Fibroblast of lung (primary cell): ENCODE results near the gene RANGRF. TPM values are rescaled to one million over a fixed set of nuclear protein-coding genes. Genes with fewer than 3 reads are reported as not detected.

Experiments
- DNase-seq, 2 donors: peaks; one replicate each; pipeline versions ENCODE4 v3.0.0 to v3.0.0-alpha.2; 2010; ENCODE audit warnings: low read depth in 2 of 2
- H2AFZ ChIP-seq: 2 replicates; pipeline ENCODE4 v1.5.1; 2012; ENCODE audit warnings: low read length, control low read depth, inconsistent platforms
- H3K27ac ChIP-seq: 2 replicates; pipeline ENCODE4 v1.5.1; 2011; ENCODE audit warnings: low read length, control low read depth; ENCODE audit not compliant: insufficient read depth
- H3K27me3 ChIP-seq: 2 replicates; pipeline ENCODE4 v1.5.1; 2011; ENCODE audit warnings: mild to moderate bottlenecking, low read length; ENCODE audit not compliant: control insufficient read depth, insufficient read depth
- H3K36me3 ChIP-seq: 2 replicates; pipeline ENCODE4 v1.5.1; 2011; ENCODE audit warnings: low read length; ENCODE audit not compliant: control insufficient read depth, insufficient read depth
- H3K4me1 ChIP-seq: 2 replicates; pipeline ENCODE4 v1.5.1; 2011; ENCODE audit warnings: low read length; ENCODE audit not compliant: control insufficient read depth, insufficient read depth; ENCODE audit errors: extremely low read depth
- H3K4me2 ChIP-seq: 2 replicates; pipeline ENCODE4 v1.5.1; 2011; ENCODE audit warnings: low read length, control low read depth; ENCODE audit not compliant: insufficient read depth; ENCODE audit errors: extremely low read depth
- H3K4me3 ChIP-seq, 4 experiments: fragments of 200-600 bp in 1 of 4; sonication (generic) in 1 of 4; replicated peaks in 1 of 4; 2 replicates each; pipeline ENCODE4 v1.5.1; 2011 to 2016; ENCODE audit warnings: low read length in 4 of 4, low read depth in 3 of 4, mild to moderate bottlenecking in 3 of 4, control low read depth in 2 of 4, inconsistent platforms in 1 of 4, mixed read lengths in 1 of 4; ENCODE audit not compliant: insufficient read depth in 1 of 4; ENCODE audit errors: control extremely low read depth in 1 of 4
- H3K79me2 ChIP-seq: 2 replicates; pipeline ENCODE4 v1.5.1; 2012; ENCODE audit warnings: mild to moderate bottlenecking, low read length, inconsistent platforms; ENCODE audit not compliant: control insufficient read depth, insufficient read depth
- H3K9ac ChIP-seq: 2 replicates; pipeline ENCODE4 v1.5.1; 2011; ENCODE audit warnings: mild to moderate bottlenecking, low read length, control low read depth; ENCODE audit not compliant: insufficient read depth
- H3K9me3 ChIP-seq: 2 replicates; pipeline ENCODE4 v1.5.1; 2012; ENCODE audit warnings: low read depth, low read length; ENCODE audit not compliant: control insufficient read depth, insufficient read depth
- H4K20me1 ChIP-seq: 2 replicates; pipeline ENCODE4 v1.5.1; 2011; ENCODE audit warnings: low read length; ENCODE audit not compliant: control insufficient read depth, insufficient read depth; ENCODE audit errors: extremely low read depth
- CTCF ChIP-seq, 2 donors: IDR thresholded peaks in 1 of 2; conservative IDR thresholded peaks in 1 of 2; 1 replicate in 1 of 2; 2 replicates in 1 of 2; pipeline ENCODE4 v1.5.1; 2011 to 2012; ENCODE audit warnings: low read length in 2 of 2, control low read depth in 1 of 2, inconsistent platforms in 1 of 2, low read depth in 1 of 2, mild to moderate bottlenecking in 1 of 2
- EZH2 ChIP-seq: IDR thresholded peaks from 2 replicates; pipeline ENCODE4 v1.5.1; 2012; ENCODE audit warnings: low read length, control low read depth, mild to moderate bottlenecking; ENCODE audit errors: missing control alignments
- polyA plus RNA-seq, 2 donors: library from polyadenylated mRNA; depleted of rRNA in 1 of 2; stranded (reverse) in 1 of 2; unstranded in 1 of 2; fragments of >200 nt; gene quantifications; 2 replicates each; pipeline ENCODE4 v1.2.1, GENCODE V29; 2011 to 2012; ENCODE audit warnings: missing spikeins in 1 of 2
- total RNA-seq: library from RNA; depleted of rRNA; stranded (reverse); fragments of >200 nt; gene quantifications from 2 replicates; pipeline ENCODE4 v1.2.1, GENCODE V29; 2014

RANGRF gene
- total and polyA plus RNA-seq, 2 donors (not counting 1 experiment from before 2014, with no cell fraction given) = 15.4 to 19.8 TPM

GRCh38 chr17:8267480-8268147 lies 20.9 kb upstream of the RANGRF start:
- no peak for TF ChIP-seq EZH2
- TF ChIP-seq CTCF (conservative IDR thresholded peaks at IDR 0.05 in 1 of 2, IDR thresholded peaks at IDR 0.05 in 1 of 2; ENCODE audit: low read depth in 1 of 2, low read length in 2 of 2) = no peak
- H3K9ac ChIP-seq = no peak overlapping the region
- no peak overlapping the region for H3K4me2 ChIP-seq
- H3K27ac ChIP-seq = no peak overlapping the region
- no peak for DNase-seq
- no peaks in the 10 kb centered on the region for H3K4me1 ChIP-seq
- no peaks in the 10 kb centered on the region for H3K27me3 ChIP-seq
- no peaks in the 10 kb centered on the region for H3K9me3 ChIP-seq
- H3K36me3 ChIP-seq = peaks cover 14% of the 10 kb centered on the region
- no peak overlapping the region for H2AFZ ChIP-seq
- H3K4me3 ChIP-seq = no peak overlapping the region
- H4K20me1 ChIP-seq = no peaks in the 10 kb centered on the region
- no peaks in the 10 kb centered on the region for H3K79me2 ChIP-seq

GRCh38 chr17:8268550-8269298 lies 19.7 kb upstream of the RANGRF start:
- Histone ChIP-seq H3K4me1 (no peaks in the 10 kb centered on the region), H3K27me3 (no peaks in the 10 kb centered on the region), H3K4me2 (no peak overlapping the region), H3K9ac (no peak overlapping the region), H3K4me3 (no peak overlapping the region), H3K9me3 (no peaks in the 10 kb centered on the region), H3K36me3 (peaks cover 14% of the 10 kb centered on the region), H4K20me1 (no peaks in the 10 kb centered on the region), H3K79me2 (no peaks in the 10 kb centered on the region), H2AFZ (no peak overlapping the region), H3K27ac (no peak overlapping the region)
- no peak for DNase-seq
- TF ChIP-seq EZH2 = no peak
- no peak for TF ChIP-seq CTCF (conservative IDR thresholded peaks at IDR 0.05 in 1 of 2, IDR thresholded peaks at IDR 0.05 in 1 of 2; ENCODE audit: low read depth in 1 of 2, low read length in 2 of 2)

DNA sequence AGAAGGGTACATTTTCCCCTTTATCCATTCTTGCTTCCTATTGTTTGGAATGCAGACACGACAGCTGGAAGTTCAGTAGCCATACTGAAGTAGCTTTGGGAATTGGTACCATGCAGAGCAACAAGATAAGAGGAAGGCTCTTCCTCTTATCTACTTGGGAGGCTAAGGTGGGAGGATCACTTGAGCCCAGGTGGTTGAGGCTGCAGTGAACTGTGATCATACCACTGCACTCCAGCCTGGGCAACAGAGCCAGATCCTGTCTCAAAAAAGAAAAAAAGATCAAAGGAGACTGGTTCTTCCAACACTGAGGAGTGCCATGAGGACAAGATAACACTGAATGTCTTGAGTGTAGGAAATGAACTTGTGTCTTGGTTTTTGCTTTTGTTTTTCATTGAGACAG lies 16.0 kb upstream of the RANGRF start:
- Histone ChIP-seq H3K79me2 (no peaks in the 10 kb centered on the region), H3K27ac (no peak overlapping the region), H3K27me3 (no peaks in the 10 kb centered on the region), H3K4me1 (no peaks in the 10 kb centered on the region), H3K4me3 (no peak overlapping the region), H3K9ac (no peak overlapping the region), H3K4me2 (no peak overlapping the region), H3K36me3 (peaks cover 6% of the 10 kb centered on the region), H2AFZ (no peak overlapping the region), H4K20me1 (no peaks in the 10 kb centered on the region), H3K9me3 (no peaks in the 10 kb centered on the region)
- no peak for DNase-seq
- no peak for TF ChIP-seq EZH2
- TF ChIP-seq CTCF (conservative IDR thresholded peaks at IDR 0.05 in 1 of 2, IDR thresholded peaks at IDR 0.05 in 1 of 2; ENCODE audit: low read depth in 1 of 2, low read length in 2 of 2) = no peak
